GM13977 (cell line): ENCODE measurements around the gene CUBN.

Experiments
- DNase-seq: peaks from one replicate; pipeline ENCODE4 v3.0.0; 2012; ENCODE audit warnings: low spot score
- in situ Hi-C: fragments of 300-500 bp; cut with MboI; formaldehyde crosslinking; loops from one replicate; pipeline ENCODE4 v1.12.0; 2022; ENCODE audit warnings: low sequenced_read_pairs, low pct_unique_long_range_greater_than_20kb, mixed read lengths, inconsistent platforms; ENCODE audit not compliant: unreplicated experiment
- TF ChIP-seq, protein P1 (sequence below): IDR thresholded peaks from 2 replicates; pipeline ENCODE4 v1.5.1; 2012; ENCODE audit warnings: mild to moderate bottlenecking, control low read depth; ENCODE audit not compliant: insufficient read depth; ENCODE audit errors: extremely low read depth, missing control alignments

The CUBN gene

DNA sequence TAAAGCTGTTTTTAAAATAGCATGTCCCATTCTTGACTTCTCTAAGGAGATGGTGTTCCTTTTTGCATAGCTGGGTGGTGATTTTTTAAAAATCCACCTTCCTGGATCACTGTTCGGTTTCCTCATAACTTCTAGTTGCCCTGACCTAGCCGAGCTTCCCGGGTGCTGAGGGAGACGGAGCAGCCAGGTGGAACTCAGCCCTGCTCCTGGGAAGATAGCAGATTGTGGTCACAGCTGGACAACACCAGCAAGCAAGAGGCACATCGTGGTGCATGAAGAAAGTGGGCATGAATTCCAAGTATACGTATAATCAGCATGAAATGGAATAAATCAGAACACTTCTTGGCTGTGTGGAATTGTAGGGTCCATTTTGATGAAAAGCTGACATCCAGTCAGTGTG is 238.9 kb downstream of the CUBN start:
- TF ChIP-seq, protein P1, sequence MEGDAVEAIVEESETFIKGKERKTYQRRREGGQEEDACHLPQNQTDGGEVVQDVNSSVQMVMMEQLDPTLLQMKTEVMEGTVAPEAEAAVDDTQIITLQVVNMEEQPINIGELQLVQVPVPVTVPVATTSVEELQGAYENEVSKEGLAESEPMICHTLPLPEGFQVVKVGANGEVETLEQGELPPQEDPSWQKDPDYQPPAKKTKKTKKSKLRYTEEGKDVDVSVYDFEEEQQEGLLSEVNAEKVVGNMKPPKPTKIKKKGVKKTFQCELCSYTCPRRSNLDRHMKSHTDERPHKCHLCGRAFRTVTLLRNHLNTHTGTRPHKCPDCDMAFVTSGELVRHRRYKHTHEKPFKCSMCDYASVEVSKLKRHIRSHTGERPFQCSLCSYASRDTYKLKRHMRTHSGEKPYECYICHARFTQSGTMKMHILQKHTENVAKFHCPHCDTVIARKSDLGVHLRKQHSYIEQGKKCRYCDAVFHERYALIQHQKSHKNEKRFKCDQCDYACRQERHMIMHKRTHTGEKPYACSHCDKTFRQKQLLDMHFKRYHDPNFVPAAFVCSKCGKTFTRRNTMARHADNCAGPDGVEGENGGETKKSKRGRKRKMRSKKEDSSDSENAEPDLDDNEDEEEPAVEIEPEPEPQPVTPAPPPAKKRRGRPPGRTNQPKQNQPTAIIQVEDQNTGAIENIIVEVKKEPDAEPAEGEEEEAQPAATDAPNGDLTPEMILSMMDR, result no peak
- in situ Hi-C loops, result no loop called here
- DNase-seq, result no peak

DNA sequence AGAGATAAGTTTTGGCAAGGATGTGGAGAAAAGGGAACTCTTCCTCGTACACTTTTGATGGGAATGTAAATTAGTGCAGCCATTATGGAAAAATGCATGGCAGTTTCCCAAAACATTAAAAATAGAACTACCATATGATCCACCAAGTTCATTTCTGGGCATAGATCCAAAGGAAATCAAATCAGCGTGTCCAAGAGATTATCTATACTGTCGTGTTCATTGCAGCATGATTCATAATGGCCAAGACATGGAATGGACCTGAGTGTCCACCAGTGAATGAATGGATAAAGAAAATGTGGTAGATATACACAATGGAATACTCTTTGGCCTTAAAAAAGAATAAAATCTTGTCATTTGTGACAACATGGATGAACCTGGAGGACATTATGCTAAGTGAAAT is 242.0 kb downstream of the CUBN start:
- TF ChIP-seq, protein P1, result no peak
- in situ Hi-C loops, result no loop called here
- no peak for DNase-seq

DNA sequence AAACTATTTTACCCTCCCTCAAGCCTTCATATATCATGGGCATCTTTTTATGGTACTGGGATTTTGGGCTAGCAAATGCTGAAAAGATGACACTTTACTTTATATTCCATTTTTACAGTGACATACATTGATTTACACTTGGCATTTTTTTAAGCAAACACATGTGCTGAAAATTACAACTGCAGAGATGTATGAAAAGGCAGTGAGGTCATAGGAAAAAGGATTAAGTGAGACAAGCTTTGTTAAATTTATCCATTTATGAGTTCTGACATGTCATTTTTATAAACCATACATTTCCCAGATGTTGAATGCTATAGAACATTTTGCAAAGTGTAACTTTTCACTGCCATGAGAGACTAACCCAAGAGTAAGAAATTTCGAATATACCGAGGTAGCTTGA is 243.6 kb downstream of the CUBN start:
- in situ Hi-C loops, result no loop called here
- no peak for DNase-seq
- TF ChIP-seq, protein P1, result no peak

DNA sequence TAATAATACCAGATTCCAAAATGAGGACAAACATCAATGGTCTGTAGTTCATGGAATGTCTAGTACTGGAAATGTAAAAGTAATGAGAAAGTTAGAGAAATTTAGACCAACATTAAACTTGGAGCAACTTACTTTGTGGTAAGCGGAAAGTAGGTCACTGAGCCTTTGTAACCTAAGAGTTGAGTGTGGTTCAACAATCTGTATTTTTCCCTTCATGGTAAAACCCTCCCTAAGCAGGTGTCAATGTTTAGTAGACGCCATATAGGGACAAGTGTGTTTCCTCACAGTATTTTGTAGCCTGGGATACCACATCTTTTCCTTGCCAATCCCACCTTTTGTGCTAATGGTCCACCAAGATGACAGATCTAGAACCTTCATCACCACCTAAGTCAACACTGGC is 245.1 kb downstream of the CUBN start:
- TF ChIP-seq, protein P1, result no peak
- no peak for DNase-seq
- in situ Hi-C loops, result no loop called here

DNA sequence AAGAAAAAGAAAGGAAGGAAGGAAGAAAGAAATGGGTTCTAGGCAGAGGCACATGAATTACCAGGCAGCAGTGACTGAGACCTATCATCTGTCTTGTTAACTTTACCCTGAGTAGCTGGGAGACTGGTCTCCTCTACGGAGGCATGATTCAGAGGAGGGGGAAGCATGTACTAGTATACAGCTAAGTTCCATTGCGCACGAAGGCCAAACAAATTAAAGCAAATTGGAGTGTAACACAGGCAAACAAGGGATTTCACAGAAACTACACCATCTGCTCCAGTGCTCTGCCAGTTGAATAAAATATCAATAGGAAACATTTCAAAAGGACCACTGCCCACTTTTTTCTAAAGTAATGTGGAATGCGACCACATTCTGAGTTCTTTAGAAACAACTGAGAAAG is 246.5 kb downstream of the CUBN start:
- DNase-seq, result no peak
- TF ChIP-seq, protein P1, result no peak
- in situ Hi-C loops, result no loop called here

DNA sequence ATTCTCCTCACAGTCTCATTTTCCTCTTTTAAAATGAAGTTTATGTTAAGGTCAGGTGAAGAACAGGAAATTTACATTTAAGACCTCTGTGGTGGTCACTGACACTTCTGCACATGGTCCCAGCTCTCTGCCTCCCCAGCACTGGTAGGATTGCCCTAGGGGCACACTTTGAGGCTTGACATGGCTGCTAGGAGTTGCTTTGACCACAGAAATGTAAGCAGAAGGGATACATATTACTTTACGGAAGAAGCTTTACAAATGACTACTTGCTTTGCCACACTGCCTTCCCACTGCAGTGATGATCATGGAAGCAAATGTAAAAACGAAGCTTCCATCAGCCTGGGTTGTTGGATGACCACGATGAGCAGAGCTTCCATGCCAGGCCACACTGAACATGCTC is 259.3 kb downstream of the CUBN start:
- no peak for DNase-seq
- TF ChIP-seq, protein P1, result no peak
- in situ Hi-C loops, result no loop called here

DNA sequence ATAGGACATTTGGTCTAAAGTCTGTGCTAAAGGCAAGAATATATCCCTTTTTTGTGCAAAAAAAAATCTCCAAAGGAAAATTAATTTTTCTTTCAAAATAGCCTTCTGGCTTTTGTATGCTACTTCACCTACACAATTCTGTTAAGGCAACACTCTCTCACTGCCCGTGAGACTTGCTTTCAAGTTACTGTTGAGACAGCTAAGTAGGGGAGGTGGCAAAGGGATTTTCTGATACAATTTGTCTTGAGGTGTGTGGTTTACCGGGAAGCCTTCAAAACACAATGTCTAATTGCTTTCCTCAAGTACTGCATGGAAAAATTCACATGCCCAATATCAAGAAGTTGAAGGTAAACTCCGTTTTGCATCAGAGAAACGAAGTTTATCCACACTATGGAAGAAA is 261.6 kb downstream of the CUBN start:
- in situ Hi-C loops, result no loop called here
- TF ChIP-seq, protein P1, result no peak
- DNase-seq, result no peak
